HG03354 (cell line): ENCODE data around the gene NCOA7.

ENCODE experiments used
- ATAC-seq: cut with Tn5 transposase; IDR thresholded peaks from one replicate; pipeline ENCODE4 v1.9.1; 2021; ENCODE audit warnings: mild to moderate bottlenecking; ENCODE audit not compliant: unreplicated experiment, poor library complexity, severe bottlenecking

Gene NCOA7

GRCh38 chr6:125808060-125808459, 17.3 kb downstream of the NCOA7 start:
- no peak for ATAC-seq

- ATAC-seq: no peak
Observed at GRCh38 chr6:125808591-125808990, 17.8 kb downstream of the NCOA7 start.

- no peak for ATAC-seq
Observed at GRCh38 chr6:125809570-125810170, 18.9 kb downstream of the NCOA7 start.

GRCh38 chr6:125810445-125810844, 19.7 kb downstream of the NCOA7 start:
- ATAC-seq: no peak

- no peak for ATAC-seq
Observed at GRCh38 chr6:125811259-125811658, 20.5 kb downstream of the NCOA7 start.

- ATAC-seq: no peak
Observed at GRCh38 chr6:125812394-125813292, 21.9 kb downstream of the NCOA7 start.

GRCh38 chr6:125814481-125814880, 23.7 kb downstream of the NCOA7 start:
- ATAC-seq: peak; percentile 40

DNA sequence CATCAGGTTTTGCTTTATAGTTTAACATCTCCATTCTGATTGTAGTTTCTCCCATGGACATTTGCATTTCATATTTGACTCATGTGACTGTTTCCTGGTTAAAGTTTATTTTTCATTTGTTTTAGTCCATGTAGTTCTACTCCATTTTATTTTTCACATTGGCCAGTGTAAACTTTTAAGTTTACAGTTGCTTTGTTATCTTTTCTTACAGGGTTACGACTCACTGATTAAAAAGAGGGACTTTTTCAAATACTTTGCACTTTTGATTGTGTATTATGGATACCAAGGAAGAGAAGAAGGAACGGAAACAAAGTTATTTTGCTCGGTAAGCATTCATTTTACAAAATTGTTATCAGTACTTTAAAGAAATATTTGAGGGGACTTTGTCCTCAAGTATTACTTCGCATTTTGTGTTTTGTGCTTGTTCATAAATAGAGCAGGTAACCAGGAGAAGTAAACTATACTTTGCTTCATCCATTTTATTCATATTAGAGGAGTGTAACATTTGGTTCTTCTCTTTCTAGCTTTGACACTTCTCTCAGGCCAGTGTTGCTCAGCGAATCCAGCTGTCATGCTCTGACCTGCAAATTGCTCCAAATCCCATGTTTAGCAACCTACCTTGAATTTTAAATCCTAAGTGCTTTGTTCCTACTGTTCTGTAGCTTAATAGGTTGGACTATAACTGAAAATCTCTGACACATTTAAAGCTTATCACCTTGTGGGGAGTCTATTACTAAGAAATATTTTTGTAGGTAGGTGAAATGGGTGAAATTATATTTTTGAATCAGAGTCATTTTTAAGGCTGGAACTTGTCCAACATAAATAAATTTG, 24.5 kb downstream of the NCOA7 start:
- ATAC-seq: peak; percentile 34

DNA sequence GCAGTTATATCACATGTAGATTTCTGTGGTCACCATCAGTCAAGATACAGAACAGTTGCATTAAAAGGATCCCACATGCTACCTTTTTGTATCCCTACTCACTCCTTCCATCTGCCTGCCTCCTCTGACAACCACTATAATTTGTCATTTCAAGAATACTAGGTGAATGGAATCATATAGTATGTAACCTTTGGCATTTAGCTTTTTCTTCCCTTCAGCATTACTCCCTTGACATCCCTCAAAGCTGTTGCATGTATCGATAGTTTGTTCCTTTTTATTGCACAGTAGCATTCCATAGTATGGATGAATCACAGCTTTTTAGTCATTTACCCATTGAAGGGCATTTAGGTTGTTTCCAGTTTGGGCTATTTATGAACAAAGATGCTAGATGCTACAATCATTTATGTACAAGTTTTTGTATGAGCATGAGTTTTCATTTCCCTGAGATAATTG, 26.1 kb downstream of the NCOA7 start:
- no peak for ATAC-seq

DNA sequence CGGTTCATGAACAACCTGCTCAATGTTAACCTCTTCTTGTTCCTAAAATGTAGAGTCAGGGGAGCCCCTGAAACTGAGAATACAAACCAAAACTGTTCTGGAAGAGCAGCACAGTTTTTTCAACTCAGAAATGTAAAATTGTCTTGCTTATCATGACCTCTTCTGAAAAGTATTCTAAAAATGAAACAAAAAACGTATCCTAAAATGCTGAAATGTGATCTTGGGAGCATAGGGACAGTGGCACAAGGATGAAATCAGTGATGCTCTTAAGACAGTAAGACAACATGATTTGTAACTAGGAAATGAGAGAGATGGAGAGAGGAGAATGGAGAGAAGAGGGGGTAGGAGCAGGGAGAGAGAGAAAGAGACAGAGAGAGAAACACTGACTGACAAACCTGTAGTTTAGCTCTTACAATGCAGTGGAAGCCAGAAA, 27.5 kb downstream of the NCOA7 start:
- ATAC-seq: peak; percentile 47

GRCh38 chr6:125818772-125819260, 28.1 kb downstream of the NCOA7 start:
- peak; percentile 2 for ATAC-seq

DNA sequence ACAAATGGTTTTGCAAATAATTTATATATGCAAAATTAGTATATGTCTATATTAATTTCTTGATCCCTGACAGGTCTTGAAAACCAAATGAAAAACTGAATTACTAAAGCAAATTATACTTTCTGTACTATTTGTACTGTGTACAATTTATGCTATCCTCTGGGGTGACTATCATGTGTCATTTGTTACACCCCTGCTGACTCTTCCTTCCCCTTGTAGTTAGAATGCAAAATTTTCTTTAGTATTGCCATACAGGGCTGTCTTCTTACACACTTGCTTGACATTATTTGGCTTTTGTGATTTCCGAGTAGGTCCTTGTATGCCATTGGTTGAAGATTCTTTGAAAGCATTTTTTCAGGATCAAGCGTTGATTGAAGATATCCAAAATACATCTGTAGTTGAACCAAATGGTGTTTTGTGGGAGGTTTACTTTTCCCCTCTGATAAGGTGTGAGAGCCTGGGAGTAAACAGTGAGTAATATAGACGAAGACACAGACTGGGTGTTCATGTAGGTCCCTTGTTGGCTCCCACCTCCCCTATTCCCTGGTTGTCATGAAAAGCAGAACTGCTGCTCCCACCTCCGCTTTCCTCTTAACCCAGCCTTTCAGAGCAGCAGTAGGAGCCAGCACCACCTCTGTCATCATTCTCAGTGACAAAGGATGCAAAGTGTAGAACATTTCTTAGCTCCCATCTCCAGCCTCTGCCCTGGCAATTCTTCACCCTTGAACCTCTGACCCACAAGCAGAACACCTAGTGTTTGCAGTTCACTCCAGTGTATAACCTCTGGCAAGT, 29.0 kb downstream of the NCOA7 start:
- no peak for ATAC-seq

DNA sequence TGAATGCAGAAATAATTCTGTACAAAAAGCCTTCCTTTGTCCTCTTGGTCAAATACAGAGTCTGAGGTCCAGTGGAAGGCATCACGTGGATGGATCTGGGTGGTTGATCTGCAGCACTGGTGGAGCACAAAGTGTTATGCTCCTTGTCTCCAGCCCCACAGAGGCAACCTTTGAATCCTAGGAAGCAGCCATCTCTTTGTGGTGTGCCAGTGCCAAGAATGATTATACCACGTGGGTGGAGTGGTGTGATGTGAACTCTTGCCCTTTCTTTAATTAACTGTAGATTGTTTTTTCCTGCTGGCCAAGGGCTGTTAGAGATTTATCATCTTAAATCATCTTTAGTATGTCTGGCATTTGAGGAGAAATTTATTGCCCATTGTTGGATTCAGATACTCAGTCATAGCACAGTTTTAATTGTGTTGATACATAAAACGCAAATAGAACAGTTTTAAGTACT, 31.1 kb downstream of the NCOA7 start:
- no peak for ATAC-seq

DNA sequence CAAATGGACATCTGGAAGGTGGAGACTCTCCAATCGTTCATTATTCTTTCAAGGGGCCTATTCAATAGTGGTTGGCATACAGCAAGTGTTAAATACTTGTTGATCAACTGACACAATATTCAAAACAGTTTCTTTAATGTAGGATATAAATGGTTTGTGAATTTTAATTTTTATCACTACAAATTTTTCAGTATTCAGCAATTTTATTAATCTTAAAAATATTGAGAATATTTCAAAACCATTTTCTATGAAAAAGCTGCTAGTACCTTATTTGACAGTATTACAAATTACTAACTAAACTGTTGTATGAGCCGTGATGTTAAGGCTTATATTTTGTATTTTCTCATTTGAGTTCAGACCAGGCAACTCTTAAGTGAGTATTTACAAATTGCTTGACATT, 32.4 kb downstream of the NCOA7 start:
- no peak for ATAC-seq

DNA sequence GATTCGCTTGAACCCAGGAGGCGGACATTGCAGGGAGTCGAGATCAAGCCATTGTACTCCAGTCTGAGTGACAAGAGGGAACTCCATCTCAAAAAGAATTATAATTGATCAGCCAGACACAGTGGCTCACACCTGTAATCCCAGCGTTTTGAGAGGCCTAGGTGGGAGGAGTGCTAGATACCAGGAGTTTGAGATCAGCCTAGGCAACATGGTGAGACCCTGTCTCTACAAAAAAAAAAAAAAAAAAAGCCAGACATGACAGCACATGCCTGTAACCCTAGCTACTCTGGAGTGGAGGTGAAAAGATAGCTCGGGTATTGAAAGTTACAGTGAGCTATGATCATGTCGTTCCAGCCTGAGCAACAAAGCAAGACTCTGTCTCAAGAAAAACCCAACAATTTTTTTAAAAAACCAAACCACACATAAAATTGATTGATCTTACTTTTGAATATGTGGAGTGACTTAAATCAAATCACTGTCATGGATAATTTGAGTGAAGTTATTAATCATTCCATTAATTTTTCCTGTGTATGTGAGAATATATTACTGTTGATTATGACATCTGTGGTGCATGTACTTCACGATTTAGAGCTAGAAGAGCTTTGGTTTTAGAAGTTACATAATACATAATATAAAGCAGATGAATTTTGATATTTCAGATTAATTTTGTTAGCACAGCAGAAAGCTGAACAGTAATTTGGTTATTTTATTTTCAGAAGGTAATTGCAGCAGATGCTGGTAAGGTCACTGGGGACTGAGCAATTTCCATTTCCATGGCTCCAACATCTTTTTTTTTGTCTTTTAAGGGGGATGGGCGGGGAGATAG, 34.4 kb downstream of the NCOA7 start:
- no peak for ATAC-seq

GRCh38 chr6:125826695-125827463, 36.1 kb downstream of the NCOA7 start:
- ATAC-seq: no peak

DNA sequence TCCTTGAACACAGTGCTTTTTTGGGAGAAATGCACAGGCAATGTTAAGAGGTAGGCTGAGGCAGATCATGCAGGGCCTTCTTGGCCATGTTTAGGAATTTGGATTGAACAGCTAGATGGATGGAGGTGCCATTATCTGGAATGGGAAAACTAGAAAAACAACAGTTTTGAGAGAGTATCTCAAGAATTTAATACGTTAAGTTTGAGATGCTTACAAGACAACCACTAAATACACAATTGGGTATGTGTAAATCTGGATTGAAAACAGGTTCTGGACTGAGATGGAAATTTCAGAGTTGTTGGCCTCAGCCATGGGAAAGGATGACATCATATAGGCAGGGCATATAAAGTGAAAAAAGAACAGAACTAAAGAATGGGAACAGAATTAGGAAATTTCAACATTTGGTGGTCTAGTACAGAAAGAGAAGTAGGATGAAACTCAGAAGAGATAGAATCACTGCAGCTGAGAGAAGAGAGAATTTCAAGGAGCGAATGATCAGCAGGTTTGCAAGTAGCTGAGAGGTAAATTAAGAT, 37.1 kb downstream of the NCOA7 start:
- ATAC-seq: no peak
